SK-N-SH treated with all-trans-retinoic acid at 6 μM for 48 hours (cell line): ENCODE data around the gene TTBK1.

Source experiments
- ATAC-seq: fragments of 200-7000 bp; cut with Tn5 transposase; 3 replicates; pipeline ENCODE4 v1.9.1; 2020; ENCODE audit warnings: mild to moderate bottlenecking, moderate library complexity
- ARNTL ChIP-seq: fragments of 450-650 bp; formaldehyde crosslinking; IDR thresholded peaks from 2 replicates; pipeline ENCODE4 v1.5.0; 2020; ENCODE audit warnings: low read depth, mild to moderate bottlenecking, moderate library complexity, borderline replicate concordance
- BACH2 ChIP-seq: fragments of 250-450 bp; sonication (Bioruptor Pico); IDR thresholded peaks from 2 replicates; pipeline ENCODE4 v1.9.0; 2021; ENCODE audit warnings: mild to moderate bottlenecking, borderline replicate concordance
- CSDC2 ChIP-seq: fragments of 250-450 bp; sonication (Bioruptor Pico); IDR thresholded peaks from 2 replicates; pipeline ENCODE4 v1.5.0; 2020; ENCODE audit warnings: mild to moderate bottlenecking, moderate library complexity
- CSRNP3 ChIP-seq: fragments of 250-450 bp; sonication (Bioruptor Pico); IDR thresholded peaks from 2 replicates; pipeline ENCODE4 v1.5.1; 2021; ENCODE audit warnings: mild to moderate bottlenecking, moderate library complexity
- ESRRG ChIP-seq: fragments of 250-450 bp; sonication (Bioruptor Pico); IDR thresholded peaks from 2 replicates; pipeline ENCODE4 v1.6.1; 2021; ENCODE audit warnings: mild to moderate bottlenecking
- ISL1 ChIP-seq: fragments of 250-450 bp; sonication (Bioruptor Pico); IDR thresholded peaks from 2 replicates; pipeline ENCODE4 v2.1.2; 2022; ENCODE audit warnings: mild to moderate bottlenecking, moderate library complexity
- OSR1 ChIP-seq: fragments of 250-450 bp; sonication (Bioruptor Pico); IDR thresholded peaks from 2 replicates; pipeline ENCODE4 v1.8.0; 2022; ENCODE audit warnings: moderate library complexity, mild to moderate bottlenecking, inconsistent platforms
- PPARA ChIP-seq: fragments of 250-450 bp; sonication (Bioruptor Pico); IDR thresholded peaks from 2 replicates; pipeline ENCODE4 v1.5.0; 2020; ENCODE audit warnings: mild to moderate bottlenecking, borderline replicate concordance
- SNAI2 ChIP-seq: fragments of 250-450 bp; sonication (Bioruptor Pico); IDR thresholded peaks from 2 replicates; pipeline ENCODE4 v1.5.0; 2020; ENCODE audit warnings: mild to moderate bottlenecking, moderate library complexity
- TCF4 ChIP-seq: fragments of 250-450 bp; sonication (Bioruptor Pico); IDR thresholded peaks from 2 replicates; pipeline ENCODE4 v1.8.0; 2021; ENCODE audit warnings: mild to moderate bottlenecking, moderate library complexity, borderline replicate concordance
- TOX ChIP-seq: fragments of 250-450 bp; sonication (Bioruptor Pico); IDR thresholded peaks from 2 replicates; pipeline ENCODE4 v1.8.0; 2021; ENCODE audit warnings: mild to moderate bottlenecking, moderate library complexity, borderline replicate concordance
- ZC3H10 ChIP-seq: fragments of 250-450 bp; sonication (Bioruptor Pico); IDR thresholded peaks from 2 replicates; pipeline ENCODE4 v1.5.1; 2021; ENCODE audit warnings: mild to moderate bottlenecking, moderate library complexity
- ZFP3 ChIP-seq: fragments of 250-450 bp; sonication (Bioruptor Pico); IDR thresholded peaks from 2 replicates; pipeline ENCODE4 v1.5.0; 2020; ENCODE audit warnings: mild to moderate bottlenecking, moderate library complexity
- ZFP30 ChIP-seq: fragments of 450-650 bp; formaldehyde crosslinking; IDR thresholded peaks from 2 replicates; pipeline ENCODE4 v1.5.0; 2022; ENCODE audit warnings: mild to moderate bottlenecking, moderate library complexity
- ZNF70 ChIP-seq: fragments of 450-650 bp; formaldehyde crosslinking; IDR thresholded peaks from 2 replicates; pipeline ENCODE4 v1.5.0; 2020; ENCODE audit warnings: mild to moderate bottlenecking, moderate library complexity
- ZNF8 ChIP-seq: fragments of 450-650 bp; formaldehyde crosslinking; IDR thresholded peaks from 2 replicates; pipeline ENCODE4 v1.5.0; 2020; ENCODE audit warnings: mild to moderate bottlenecking, moderate library complexity
- TF ChIP-seq, protein P1 (sequence below): fragments of 250-450 bp; sonication (Bioruptor Pico); IDR thresholded peaks from 2 replicates; pipeline ENCODE4 v1.5.1; 2020; ENCODE audit warnings: low read depth, mild to moderate bottlenecking, moderate library complexity
- TF ChIP-seq, protein P2 (sequence below): fragments of 250-450 bp; sonication (Bioruptor Pico); IDR thresholded peaks from 2 replicates; pipeline ENCODE4 v1.8.0; 2021; ENCODE audit warnings: low read depth, mild to moderate bottlenecking, moderate library complexity, borderline replicate concordance
- TF ChIP-seq, protein P3 (sequence below): fragments of 250-450 bp; sonication (Bioruptor Pico); IDR thresholded peaks from 2 replicates; pipeline ENCODE4 v1.8.0; 2020; ENCODE audit warnings: mild to moderate bottlenecking, moderate library complexity, borderline replicate concordance
- TF ChIP-seq, protein P4 (sequence below): fragments of 250-450 bp; sonication (Bioruptor Pico); IDR thresholded peaks from 2 replicates; pipeline ENCODE4 v1.5.0; 2020; ENCODE audit warnings: mild to moderate bottlenecking, moderate library complexity

Gene TTBK1

DNA sequence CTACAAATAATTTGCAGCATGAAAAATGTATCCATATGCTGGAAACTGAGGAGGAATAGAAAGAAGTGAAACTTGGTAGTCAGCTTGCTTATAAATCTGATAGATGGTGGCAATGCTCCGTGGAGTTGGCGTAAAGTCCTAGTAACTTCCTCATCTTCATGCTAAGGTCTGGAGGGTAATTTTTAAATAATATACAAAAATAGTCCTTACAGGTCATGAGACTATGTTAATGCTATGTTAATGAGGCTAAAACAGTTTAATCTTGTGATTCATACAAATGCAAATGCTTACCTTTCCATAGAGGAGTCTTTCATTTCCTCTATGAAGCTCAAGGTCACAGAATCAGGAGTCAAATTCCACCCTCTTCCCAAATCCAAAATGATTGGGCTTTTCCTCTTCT lies 74.7 kb downstream of the TTBK1 start (continued):
- TF ChIP-seq, protein P1, sequence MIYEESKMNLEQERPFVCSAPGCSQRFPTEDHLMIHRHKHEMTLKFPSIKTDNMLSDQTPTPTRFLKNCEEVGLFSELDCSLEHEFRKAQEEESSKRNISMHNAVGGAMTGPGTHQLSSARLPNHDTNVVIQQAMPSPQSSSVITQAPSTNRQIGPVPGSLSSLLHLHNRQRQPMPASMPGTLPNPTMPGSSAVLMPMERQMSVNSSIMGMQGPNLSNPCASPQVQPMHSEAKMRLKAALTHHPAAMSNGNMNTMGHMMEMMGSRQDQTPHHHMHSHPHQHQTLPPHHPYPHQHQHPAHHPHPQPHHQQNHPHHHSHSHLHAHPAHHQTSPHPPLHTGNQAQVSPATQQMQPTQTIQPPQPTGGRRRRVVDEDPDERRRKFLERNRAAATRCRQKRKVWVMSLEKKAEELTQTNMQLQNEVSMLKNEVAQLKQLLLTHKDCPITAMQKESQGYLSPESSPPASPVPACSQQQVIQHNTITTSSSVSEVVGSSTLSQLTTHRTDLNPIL (CRISPR knock-in tag): no peak
- TF ChIP-seq CSDC2 (CRISPR knock-in tag): no peak
- TF ChIP-seq TCF4 (CRISPR knock-in tag): no peak
- TF ChIP-seq, protein P2, sequence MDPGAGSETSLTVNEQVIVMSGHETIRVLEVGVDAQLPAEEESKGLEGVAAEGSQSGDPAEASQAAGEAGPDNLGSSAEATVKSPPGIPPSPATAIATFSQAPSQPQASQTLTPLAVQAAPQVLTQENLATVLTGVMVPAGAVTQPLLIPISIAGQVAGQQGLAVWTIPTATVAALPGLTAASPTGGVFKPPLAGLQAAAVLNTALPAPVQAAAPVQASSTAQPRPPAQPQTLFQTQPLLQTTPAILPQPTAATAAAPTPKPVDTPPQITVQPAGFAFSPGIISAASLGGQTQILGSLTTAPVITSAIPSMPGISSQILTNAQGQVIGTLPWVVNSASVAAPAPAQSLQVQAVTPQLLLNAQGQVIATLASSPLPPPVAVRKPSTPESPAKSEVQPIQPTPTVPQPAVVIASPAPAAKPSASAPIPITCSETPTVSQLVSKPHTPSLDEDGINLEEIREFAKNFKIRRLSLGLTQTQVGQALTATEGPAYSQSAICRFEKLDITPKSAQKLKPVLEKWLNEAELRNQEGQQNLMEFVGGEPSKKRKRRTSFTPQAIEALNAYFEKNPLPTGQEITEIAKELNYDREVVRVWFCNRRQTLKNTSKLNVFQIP (CRISPR knock-in tag): no peak

DNA sequence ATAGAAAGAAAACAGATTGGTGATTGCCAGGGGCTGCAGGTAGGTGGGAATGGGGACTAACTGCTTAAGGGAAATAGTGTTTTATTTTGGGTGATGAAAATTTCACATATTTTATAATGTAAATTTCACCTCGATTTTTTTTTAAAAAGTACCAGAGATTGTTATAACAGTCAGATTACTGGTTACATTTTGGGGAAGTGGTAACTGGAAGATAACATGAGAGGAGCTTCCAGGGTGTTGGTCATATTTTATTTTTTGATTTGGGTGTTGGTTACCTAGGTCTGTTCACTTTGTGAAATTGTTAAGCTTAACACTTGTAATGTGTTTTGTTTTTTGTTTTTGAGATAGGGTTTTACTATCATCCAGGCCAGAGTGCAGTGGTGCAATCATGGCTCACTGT lies 82.6 kb downstream of the TTBK1 start:
- no peak for ATAC-seq
- TF ChIP-seq ZFP30 (CRISPR knock-in tag) (no peak), BACH2 (no peak), TCF4 (CRISPR knock-in tag) (no peak), ESRRG (no peak), ZNF70 (CRISPR knock-in tag) (no peak), ZFP3 (CRISPR knock-in tag) (no peak), TOX (CRISPR knock-in tag) (no peak)
- TF ChIP-seq, protein P3, sequence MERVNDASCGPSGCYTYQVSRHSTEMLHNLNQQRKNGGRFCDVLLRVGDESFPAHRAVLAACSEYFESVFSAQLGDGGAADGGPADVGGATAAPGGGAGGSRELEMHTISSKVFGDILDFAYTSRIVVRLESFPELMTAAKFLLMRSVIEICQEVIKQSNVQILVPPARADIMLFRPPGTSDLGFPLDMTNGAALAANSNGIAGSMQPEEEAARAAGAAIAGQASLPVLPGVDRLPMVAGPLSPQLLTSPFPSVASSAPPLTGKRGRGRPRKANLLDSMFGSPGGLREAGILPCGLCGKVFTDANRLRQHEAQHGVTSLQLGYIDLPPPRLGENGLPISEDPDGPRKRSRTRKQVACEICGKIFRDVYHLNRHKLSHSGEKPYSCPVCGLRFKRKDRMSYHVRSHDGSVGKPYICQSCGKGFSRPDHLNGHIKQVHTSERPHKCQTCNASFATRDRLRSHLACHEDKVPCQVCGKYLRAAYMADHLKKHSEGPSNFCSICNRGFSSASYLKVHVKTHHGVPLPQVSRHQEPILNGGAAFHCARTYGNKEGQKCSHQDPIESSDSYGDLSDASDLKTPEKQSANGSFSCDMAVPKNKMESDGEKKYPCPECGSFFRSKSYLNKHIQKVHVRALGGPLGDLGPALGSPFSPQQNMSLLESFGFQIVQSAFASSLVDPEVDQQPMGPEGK (CRISPR knock-in tag): no peak
- TF ChIP-seq, protein P1 (CRISPR knock-in tag): no peak
- TF ChIP-seq, protein P2 (CRISPR knock-in tag): no peak

DNA sequence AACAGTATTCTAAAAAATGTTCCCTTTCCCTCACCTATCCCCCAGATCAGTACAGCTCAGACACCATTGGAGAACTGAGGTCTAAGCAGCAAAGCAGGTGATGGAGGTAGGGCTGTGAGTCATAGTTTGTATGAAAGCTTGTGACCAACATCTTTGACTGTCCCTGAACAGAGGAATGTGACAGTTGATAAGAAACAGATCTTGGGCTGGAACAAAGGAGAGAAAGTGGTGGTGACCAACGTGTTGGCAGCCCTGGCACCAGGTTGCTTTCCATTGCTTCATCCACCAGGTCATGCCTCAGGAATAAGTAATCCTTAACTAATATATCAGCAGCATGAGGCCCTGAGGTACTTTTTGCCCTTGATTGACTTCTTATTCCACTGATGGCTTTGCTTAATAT lies 85.2 kb downstream of the TTBK1 start:
- TF ChIP-seq PPARA: no peak
- no peak for TF ChIP-seq ARNTL (CRISPR knock-in tag)
- no peak; the same call in 1 of the 2 replicates for TF ChIP-seq ISL1 (CRISPR knock-in tag)
- TF ChIP-seq OSR1 (CRISPR knock-in tag): no peak
- TF ChIP-seq SNAI2 (CRISPR knock-in tag): no peak
- TF ChIP-seq ZNF70 (CRISPR knock-in tag): no peak
- TF ChIP-seq TCF4 (CRISPR knock-in tag): no peak
- TF ChIP-seq, protein P4, sequence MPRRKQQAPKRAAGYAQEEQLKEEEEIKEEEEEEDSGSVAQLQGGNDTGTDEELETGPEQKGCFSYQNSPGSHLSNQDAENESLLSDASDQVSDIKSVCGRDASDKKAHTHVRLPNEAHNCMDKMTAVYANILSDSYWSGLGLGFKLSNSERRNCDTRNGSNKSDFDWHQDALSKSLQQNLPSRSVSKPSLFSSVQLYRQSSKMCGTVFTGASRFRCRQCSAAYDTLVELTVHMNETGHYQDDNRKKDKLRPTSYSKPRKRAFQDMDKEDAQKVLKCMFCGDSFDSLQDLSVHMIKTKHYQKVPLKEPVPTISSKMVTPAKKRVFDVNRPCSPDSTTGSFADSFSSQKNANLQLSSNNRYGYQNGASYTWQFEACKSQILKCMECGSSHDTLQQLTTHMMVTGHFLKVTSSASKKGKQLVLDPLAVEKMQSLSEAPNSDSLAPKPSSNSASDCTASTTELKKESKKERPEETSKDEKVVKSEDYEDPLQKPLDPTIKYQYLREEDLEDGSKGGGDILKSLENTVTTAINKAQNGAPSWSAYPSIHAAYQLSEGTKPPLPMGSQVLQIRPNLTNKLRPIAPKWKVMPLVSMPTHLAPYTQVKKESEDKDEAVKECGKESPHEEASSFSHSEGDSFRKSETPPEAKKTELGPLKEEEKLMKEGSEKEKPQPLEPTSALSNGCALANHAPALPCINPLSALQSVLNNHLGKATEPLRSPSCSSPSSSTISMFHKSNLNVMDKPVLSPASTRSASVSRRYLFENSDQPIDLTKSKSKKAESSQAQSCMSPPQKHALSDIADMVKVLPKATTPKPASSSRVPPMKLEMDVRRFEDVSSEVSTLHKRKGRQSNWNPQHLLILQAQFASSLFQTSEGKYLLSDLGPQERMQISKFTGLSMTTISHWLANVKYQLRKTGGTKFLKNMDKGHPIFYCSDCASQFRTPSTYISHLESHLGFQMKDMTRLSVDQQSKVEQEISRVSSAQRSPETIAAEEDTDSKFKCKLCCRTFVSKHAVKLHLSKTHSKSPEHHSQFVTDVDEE: no peak
- no peak for ATAC-seq

DNA sequence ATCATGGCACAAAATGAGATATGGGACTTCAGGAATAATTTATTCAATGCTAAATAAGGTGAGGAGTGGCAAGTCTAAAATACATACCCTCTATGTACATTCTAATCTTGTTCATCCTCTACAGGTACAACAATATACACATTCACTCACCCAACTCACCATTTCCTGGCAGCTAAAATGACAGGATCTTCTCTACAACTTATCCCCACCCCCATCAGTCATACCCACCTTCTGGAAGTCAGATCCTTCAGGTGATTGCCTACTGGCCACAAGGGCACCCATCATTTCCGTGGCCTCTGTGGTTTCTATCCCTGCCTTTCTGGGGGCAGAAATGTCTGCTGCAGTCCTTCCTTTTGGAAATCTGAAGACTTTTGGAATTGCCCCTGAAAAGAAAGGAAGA lies 88.2 kb downstream of the TTBK1 start:
- ATAC-seq: no peak
- TF ChIP-seq, protein P2 (CRISPR knock-in tag): no peak
- TF ChIP-seq, protein P3 (CRISPR knock-in tag): no peak
- TF ChIP-seq ZNF8: no peak
- no peak for TF ChIP-seq OSR1 (CRISPR knock-in tag)
- no peak for TF ChIP-seq ZC3H10 (CRISPR knock-in tag)
- no peak for TF ChIP-seq CSRNP3
- TF ChIP-seq, all 23 proteins: peak for 0
